Stimulated activated CD8-positive, alpha-beta memory T cell treated with anti-CD3 and anti-CD28 coated beads, Interleukin-2, amount 100 ng/mL, for 1 hour (primary cell): ENCODE measurements around the gene ZMYM2.
"Not testable (repeated sequence)": the region's sequence is repeated elsewhere in the genome, so short reads cannot be mapped to it uniquely, and the experiment has no call there.

Experiments
- DNase-seq, 2 donors: peaks; one replicate each; pipeline ENCODE4 v3.0.0-alpha.2; 2020; ENCODE audit warnings: low read depth in 2 of 2

Gene ZMYM2

DNA sequence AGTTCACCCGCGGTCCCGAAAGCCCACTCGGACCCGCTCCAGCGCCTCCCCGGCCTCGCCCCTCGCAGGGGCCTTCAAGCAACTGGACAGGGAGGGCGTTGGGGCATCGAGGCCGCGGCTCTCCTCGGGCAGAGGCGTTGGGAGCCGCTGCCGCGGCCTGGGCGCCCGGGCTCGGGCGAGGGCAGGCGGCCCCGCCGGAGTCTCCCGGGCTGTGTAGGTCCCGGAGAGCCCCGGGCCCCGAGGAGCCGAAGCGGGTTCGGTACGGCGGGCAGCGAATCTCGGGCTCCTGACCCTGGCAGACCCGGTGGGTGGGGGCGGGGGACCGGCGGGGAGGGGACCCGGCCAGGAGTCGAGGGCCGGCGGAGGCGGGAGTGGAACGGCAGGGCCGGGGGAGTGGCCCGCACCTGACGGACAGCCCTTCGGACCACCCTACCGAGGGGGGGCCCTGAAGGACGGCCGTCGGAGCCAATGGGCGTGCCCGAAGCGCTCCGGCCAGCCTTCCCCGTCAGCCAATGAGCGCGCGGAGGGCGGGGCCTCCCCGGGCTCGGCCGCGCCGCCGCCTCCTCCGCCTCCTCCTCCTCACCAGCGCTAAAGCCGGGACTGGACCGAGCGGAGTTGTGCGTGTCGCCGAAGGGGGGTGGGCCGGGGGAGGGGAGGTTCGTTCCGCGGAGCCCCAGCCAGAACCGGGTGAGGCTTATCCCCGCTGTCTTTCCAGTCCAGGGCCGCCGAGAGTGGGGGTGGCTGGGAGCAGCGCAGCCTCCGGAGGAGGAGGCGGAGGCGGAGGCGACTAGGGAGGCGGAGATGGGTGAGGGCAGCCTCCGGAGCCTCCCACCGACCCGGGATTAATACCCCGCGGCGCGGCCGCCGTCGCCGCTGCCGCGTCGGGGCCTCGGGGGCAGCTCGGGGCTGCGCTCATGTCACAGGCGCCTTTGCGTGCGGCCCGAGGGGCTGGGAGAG is at the start of gene ZMYM2:
TSS of gene ZMYM2 (plus strand) at position 573 of the 957 bp plus-strand sequence. CDS start 34,346 bp downstream, outside the sequence.
- DNase-seq = peak; percentile 94 to 96

- DNase-seq = no peak
Measured at GRCh38 chr13:19910336-19911072, 48.0 kb upstream of the ZMYM2 start.

DNA sequence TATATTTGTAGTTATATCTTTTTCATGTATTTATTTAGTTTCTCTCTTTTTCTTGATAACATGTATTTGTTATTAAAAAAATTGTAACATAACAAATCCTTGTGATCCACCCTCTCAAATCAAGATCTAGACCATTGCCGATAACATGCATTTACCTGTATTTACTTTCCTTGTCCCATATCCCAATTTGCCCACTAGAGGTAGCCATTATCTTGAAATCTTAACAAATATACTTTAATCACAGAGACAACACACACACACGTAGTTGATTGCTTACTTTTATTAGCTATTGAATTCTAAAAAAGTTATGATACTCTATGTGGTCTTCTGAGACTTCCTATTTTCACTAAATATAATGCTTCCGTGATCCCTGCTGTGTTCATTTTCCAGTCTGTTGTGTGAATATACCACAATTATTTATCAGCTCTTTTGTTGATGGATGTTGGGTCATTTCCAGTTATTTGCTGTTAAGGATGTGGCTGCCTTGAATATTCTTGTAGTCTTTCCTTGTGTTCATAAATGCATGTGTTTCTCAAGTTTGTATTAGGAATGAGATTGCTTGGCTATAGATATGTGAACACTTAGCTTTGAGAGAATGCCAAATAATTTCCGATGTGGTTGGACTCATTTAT is 31.3 kb upstream of the ZMYM2 start:
- no peak for DNase-seq

- no peak for DNase-seq
Measured at GRCh38 chr13:19940106-19940505, 18.4 kb upstream of the ZMYM2 start.

- no peak for DNase-seq
Measured at GRCh38 chr13:19950374-19950773, 8.2 kb upstream of the ZMYM2 start.

GRCh38 chr13:19952850-19953249 is 5.7 kb upstream of the ZMYM2 start:
- DNase-seq = no peak

- no peak for DNase-seq
Measured at GRCh38 chr13:19955873-19956559, 2.5 kb upstream of the ZMYM2 start.

DNA sequence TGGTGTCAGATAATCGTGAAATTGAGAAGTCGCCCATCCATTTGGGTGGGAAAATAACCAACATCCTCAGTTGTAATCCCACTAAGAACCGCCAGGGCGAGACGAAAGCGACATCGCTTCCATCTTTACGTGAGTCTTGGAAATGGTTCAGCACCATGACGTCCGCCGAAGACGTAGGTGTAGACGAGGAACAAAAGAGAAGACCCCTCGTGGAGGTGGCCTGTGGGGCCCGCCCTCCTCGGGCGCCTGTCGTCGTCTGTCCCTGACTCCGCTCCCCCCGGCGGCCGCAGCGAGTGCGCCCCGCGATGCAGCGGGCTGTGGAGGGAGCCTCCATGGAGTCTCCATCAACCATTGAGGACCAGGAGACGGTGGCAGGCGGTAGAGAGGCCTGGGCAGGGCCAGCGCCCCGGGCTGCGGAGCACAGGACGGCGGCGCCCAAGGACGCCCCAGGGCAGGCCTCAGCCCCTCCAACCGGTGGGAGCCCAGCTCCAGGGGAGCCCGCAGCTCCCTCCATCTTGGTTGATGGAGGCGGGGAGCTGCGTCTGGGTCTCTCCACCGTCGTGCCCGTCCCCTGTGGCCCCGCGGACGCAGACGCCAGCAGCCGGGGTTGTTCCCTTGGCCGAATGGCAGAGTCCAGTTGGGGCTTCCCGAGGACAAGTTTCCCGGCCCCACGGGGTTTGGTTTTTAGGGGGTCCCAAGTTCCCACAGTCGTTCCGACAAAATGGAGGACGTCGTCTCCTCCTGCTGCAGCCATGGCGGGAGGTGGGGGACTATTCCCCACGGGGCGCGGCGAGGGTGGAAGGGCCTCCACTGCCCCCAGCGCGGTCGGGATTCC is 990 bp upstream of the ZMYM2 start:
- peak; percentile 55 to 61 for DNase-seq

DNA sequence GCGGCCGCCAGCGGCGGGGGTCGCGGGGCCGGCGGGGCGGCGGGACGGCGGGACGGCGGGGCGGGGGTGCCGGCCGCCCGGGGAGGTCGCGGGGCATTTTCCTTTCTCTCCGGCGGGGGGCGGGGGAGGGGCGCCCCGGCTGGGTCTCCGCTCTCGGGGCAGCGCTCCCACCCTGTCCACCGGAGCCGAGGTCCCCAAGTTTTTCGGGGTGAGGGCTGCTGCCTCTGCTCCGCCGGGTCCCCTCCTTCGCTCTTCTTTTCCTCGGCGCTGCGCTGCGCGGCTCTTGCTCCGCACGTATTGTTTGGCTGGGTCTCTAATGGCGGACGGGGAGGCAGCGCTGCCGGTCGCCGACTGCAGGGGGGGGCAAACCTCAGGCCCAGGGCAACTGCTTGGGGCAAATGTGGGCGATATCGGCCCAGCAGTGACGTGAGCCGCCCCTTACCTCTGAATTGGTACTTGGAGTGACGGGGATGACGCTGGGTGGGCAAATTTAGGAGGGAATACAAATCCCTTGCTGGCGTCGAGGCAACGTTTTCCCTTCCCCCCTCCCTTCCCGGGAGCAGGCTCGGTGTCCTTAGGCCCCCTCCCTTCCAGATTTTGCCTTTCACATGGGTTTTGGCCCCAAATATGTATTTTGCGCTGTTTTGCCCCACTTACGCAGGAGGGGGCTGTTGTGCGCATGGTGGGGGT is 759 bp downstream of the ZMYM2 start:
- peak; percentile 31 to 40 for DNase-seq

DNA sequence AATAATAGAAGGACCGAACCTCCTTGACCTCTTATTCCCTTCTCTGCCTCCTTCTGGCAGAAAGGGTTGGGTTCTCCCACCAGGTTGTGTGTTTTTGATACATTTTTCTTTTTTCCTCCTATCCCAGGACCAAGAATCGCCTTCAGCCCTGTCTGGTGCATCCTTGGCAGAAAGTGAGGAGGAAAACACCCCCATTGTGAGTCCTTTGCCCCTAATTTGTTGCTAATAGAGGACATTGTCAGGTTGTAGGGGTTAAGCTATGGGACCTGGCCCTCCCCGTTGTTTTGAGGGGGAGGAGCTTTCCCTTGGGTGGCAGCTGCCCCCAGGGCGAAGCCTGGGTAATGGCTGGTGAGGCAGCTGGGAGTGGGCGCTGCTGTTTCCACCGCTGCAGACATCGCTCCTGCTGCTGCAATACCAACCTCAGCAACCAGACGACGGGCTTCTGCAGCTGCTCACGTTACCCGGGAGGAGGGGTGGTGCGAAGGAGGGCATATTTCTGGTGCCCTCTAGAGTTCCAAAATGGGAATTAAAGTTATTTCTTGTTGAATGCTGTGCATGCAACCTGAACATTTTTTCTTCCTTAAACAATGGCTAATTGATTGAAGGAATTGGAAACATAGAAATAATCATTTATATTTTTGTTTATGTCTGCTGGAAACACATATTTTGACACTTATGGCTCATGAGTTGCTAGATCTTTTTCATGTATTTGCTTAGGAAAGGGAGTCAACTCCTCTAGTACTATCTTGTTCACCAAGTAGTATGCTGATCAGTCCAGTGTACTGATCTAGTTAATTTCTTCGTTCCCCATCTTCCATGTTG is 1.5 kb downstream of the ZMYM2 start:
- peak; percentile 60 to 73 for DNase-seq

- no peak for DNase-seq
Measured at GRCh38 chr13:19960653-19960976, 2.1 kb downstream of the ZMYM2 start.

- no peak for DNase-seq
Measured at GRCh38 chr13:19961489-19961888, 3.0 kb downstream of the ZMYM2 start.

DNA sequence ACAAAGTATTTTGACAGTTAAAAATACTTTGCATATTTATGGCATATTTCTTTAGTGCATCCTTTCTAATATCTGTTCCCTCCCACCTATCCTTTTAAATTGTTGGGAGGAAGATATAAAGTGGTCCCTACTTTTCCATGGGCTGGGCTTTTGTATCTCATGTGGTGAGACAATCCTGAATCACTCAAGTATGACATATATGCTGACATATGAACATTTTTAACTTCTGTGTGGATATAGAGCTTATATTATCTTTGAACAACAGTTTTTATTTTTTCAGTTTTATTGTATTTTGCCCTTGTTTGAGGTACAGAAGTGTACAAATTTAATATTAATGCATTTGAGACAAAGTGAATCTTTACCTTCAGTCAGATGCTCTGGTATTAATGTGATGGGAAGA is 3.4 kb downstream of the ZMYM2 start:
- DNase-seq = no peak

DNA sequence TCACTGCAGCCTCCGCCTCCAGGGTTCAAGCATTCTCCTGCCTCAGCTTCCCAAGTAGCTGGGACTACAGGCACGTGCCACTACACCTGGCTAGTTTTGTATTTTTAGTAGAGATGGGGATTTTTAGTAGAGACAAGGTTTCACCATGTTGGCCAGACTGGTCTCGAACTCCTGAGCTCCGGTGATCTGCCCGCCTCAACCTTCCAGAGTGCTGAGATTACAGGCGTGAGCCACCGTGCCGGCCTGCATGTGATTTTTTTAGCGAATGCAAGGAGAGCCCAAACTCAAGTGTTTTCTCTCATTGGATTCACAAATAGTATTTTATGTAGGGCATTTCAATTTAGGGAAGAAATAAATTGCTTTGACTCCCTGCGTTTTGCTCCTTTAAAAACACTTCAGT is 4.4 kb downstream of the ZMYM2 start:
- no peak for DNase-seq

GRCh38 chr13:19967621-19968020 is 9.1 kb downstream of the ZMYM2 start:
- DNase-seq = no peak

DNA sequence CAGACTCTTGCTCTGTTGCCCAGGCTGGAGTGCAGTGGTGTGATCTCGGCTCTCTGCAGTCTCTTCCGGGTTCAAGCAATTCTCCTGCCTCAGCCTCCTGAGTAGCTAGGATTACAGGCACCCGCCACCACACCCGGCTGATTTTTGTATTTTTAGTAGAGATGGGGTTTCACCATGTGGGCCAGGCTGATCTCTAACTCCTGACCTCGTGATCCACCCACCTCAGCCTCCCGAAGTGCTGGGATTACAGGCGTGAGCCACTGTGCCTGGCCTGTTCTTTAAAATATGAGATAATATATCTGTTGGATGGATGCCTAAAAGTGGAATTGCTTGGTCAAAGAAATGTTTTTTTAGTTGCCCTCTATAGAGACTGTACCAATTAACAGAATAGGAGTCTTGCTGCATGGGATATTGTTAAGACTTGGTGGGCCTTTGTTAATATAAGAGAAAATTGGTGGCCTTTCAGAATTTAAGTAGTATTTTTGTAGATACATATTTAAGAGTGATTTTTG is 16.0 kb downstream of the ZMYM2 start:
- DNase-seq = not testable (repeated sequence)

GRCh38 chr13:19978831-19979437 is 20.4 kb downstream of the ZMYM2 start:
- DNase-seq = no peak

GRCh38 chr13:19981685-19982238 is 23.2 kb downstream of the ZMYM2 start:
- no peak for DNase-seq
